Urothelium cell line (cell line): Measurements from ENCODE around the gene IFI16.

ENCODE experiments used
- DNase-seq: peaks from one replicate; pipeline ENCODE4 v3.0.0; 2011; ENCODE audit warnings: low spot score, mixed read lengths
- FAIRE-seq: peaks from 2 replicates; lab custom pipeline; 2011; peaks lifted over from hg19 to GRCh38; lab: Jason Lieb, UNC

Gene IFI16

DNA sequence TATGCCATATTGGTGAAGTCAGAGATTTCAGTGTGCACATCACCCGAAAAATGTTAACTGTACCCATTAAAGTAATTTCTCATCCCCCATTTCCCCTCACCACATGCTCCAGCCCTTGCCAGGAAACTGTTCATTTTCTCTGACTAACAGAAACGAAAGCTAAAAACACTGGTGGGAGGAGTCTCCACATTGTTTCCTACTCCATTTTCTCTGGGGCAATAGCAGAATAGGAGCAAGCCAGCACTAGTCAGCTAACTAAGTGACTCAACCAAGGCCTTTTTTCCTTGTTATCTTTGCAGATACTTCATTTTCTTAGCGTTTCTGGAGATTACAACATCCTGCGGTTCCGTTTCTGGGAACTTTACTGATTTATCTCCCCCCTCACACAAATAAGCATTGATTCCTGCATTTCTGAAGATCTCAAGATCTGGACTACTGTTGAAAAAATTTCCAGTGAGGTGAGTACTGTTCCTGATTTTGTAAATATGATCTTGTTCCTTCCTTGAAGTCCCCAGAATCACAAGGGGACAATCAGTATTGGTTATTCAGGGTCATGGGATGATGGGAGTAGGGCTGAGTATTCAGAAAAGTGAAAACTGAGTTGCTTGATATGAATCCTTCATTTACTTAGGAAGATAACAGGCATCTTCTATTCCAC lies at the start of gene IFI16:
Gene IFI16 (plus strand): TSS at position 204 of the 658 bp plus-strand sequence. CDS start 4,774 bp downstream, outside the sequence.
- DNase-seq (peak; percentile 63), FAIRE-seq (no peak)

DNA sequence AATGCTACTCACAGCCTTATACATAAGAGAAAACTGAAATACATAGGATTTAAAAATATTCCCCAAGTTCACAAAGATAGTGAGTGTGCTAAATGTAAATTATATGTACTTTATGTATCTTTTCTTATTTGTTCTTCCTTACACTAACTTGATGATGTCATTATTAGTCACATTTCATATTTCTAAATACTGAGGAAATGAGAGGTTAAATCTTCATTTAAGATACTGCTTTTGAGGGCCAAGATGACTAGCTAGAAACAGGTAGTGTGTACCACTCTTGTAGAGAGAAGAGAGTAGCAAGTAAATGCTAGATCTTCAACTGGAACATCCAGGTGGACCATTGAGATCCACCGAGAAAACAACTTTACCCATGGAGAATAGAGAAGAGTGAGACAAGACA lies 48.5 kb upstream of the IFI16 start:
- DNase-seq (no peak), FAIRE-seq (no peak)

DNA sequence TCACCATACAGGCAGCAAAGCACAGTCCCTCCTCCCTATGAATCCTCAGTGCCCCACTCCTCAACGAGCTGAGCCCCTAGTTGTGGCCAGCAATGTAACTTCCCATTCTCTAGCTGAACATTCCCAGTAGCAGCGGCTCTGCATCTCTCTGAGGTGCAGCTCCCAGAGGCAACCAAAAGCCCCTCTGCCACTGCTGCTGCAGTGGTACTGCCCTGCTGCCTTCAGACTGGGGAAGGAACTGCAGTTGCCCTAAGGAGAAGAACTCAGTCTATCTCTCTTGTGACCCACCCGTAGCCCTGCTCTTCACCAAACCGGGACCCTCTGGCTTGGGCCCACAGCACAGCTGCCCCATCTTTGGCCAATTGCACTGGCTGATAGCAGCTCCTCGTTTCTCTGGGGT lies 46.7 kb upstream of the IFI16 start:
- FAIRE-seq: no peak

DNA sequence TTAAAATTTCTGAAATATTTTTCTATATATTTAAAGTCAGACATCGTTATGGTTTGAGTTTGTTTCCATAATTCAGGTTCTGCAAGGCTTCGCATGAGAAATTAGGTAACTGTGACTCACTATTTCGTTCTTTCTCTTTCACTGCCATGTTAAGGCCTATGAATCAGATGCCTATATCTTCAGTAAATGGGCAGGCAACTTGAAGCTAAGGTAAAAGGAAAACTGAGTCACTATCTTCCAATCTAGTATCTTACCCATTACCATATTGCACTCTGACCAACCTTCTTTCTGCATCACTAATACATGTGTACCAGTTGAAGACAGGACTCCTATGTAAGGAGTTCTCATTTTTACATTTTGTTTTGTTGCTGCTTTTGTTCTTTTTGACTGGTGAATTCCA lies 40.5 kb upstream of the IFI16 start:
- DNase-seq (no peak), FAIRE-seq (no peak)

More for the DNA sequence above, 46.7 kb upstream of the IFI16 start:
- no peak for DNase-seq

- DNase-seq (no peak), FAIRE-seq (no peak)
Measured at GRCh38 chr1:158969855-158970254, 39.9 kb upstream of the IFI16 start.

DNA sequence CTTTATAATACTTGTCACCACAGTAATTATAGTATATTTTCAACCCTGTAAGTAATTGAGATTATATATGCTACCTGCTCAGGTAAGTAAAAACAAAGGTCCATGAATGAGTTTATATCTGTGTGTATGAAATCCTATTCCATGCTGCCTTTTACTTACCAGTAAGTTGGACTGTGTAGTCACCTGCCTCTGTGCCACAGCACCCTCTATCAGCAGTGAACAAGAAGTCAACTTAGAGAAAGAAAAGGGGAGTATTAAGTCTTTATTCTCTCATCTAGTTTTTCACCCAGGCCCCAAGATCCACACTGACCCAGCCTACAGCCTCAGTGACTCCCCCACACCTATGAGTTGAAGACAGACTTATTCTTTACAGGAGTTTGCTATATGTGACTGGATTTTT lies 36.9 kb upstream of the IFI16 start:
- DNase-seq (no peak), FAIRE-seq (no peak)

- DNase-seq (no peak), FAIRE-seq (no peak)
Measured at GRCh38 chr1:158976219-158976618, 33.5 kb upstream of the IFI16 start.

GRCh38 chr1:158978730-158979129 lies 31.0 kb upstream of the IFI16 start:
- DNase-seq (no peak), FAIRE-seq (no peak)

GRCh38 chr1:158979229-158979628 lies 30.5 kb upstream of the IFI16 start:
- no peak for FAIRE-seq
- DNase-seq: no peak

DNA sequence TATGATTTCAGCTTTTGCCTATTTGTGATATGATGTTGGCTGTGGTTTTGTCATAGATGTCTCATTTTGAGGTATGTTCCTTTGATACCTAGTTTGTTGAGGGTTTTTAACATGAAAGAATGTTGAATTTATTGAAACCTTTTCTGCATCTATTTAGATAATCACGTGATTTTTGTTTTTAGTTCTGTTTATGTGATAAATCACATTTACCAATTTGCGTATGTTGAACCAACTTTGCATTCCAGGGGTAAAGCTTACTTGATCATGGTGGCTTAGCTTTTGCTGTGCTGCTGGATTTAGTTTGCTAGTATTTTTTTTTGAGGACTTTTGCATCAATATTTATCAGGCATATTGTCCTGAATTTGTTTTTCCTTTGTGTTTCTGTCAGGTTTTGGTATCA lies 26.5 kb upstream of the IFI16 start:
- FAIRE-seq: peak; percentile 17
- no peak for DNase-seq

- DNase-seq (no peak), FAIRE-seq (no peak)
Measured at GRCh38 chr1:158984386-158984785, 25.3 kb upstream of the IFI16 start.

GRCh38 chr1:158989424-158989823 lies 20.3 kb upstream of the IFI16 start:
- FAIRE-seq (no peak), DNase-seq (no peak)

GRCh38 chr1:158992787-158993312 lies 16.9 kb upstream of the IFI16 start:
- no peak for FAIRE-seq

GRCh38 chr1:158996998-158997397 lies 12.7 kb upstream of the IFI16 start:
- no peak for DNase-seq
- FAIRE-seq: no peak

More at GRCh38 chr1:158992787-158993312, 16.9 kb upstream of the IFI16 start:
- DNase-seq: no peak

DNA sequence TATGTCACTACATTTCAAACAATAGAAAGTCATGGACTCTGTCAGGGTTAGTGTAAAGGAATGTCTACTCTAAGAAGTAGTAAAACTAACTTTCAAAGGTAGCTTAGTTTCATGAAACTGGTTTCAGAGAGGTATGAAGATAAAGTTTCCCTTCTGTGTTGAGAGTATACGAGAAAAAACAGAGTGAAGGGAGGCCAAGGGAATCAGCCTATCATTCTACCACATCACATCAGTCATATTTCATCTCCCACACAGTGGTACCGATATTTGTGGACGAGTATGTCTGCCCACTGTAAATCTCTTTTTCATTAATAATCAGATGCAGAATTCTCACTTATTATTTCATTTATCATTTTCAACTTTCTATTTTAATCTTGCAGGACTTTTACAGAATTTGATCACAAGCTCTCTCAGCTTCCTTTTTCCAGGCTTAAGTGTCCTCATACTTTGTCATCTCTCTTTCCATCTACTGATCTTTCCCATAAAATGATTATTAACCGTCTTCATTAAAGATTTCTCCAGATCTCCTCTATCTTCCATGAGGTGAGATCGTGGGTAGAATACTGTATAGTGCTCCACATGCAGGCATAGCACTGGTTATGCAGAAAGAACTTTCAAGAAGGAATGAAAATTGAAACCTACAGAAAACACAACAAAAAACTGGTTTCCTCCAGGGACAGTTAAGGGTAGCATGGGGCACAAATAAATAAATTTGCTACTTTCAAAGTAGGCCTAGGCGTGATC lies 11.5 kb upstream of the IFI16 start:
- FAIRE-seq (no peak), DNase-seq (no peak)

DNA sequence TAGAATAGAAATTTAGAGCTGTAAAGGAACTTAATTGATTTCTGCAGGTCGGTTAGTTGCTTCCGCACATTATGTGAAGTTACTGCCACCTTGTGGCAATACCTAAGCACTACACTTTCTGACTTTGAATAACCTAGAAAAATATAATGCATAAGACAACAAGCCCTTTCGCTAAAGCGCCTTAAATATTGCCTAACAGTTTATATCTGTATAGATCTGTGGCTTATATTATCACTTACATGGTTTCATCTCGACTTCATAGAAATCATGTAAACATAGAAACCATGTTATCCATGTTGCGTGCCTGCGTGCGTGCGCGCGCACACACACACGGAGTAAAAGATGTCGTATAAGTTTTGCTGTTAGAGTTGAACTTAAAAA lies 10.9 kb upstream of the IFI16 start:
- no peak for FAIRE-seq
- peak; percentile 33 for DNase-seq

GRCh38 chr1:158999316-159000069 lies 10.2 kb upstream of the IFI16 start:
- FAIRE-seq: no peak
- peak; percentile 55 for DNase-seq

DNA sequence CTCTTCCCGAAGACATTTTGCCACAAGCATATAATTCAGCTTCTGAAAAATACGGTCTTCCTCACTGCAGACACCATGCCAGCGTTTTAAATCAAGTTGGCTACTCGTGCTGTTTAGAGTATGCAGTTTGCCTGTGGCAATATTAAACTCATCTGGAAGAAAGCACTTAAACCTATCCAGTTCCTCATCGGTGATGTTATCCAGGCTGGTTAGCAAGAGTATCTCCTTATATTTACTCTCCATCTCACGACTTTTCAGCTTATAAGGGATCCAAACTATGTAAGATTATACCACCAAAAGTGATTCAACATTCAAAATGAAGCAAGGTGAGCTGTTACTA lies 9.7 kb upstream of the IFI16 start:
- DNase-seq: no peak
- no peak for FAIRE-seq

GRCh38 chr1:159000625-159001024 lies 9.1 kb upstream of the IFI16 start:
- FAIRE-seq (peak; percentile 20), DNase-seq (peak; percentile 66)

GRCh38 chr1:159005161-159005560 lies 4.5 kb upstream of the IFI16 start:
- DNase-seq (no peak), FAIRE-seq (no peak)

GRCh38 chr1:159005676-159006075 lies 4.0 kb upstream of the IFI16 start:
- DNase-seq (no peak), FAIRE-seq (no peak)
